Posterior cingulate gyrus (tissue), 11 donors: ENCODE data around the gene CCDC194.

ENCODE experiments used
- DNase-seq, 10 donors: peaks; one replicate each; pipeline versions ENCODE4 v3.0.0 to v3.0.0-alpha.2; 2020 to 2021; ENCODE audit warnings: mixed read lengths in 3 of 10
- intact Hi-C: fragments of 100-400 bp; cut with DNase I; formaldehyde crosslinking; loops from one replicate; pipeline ENCODE4 v1.15.1; 2023

CCDC194 gene

DNA sequence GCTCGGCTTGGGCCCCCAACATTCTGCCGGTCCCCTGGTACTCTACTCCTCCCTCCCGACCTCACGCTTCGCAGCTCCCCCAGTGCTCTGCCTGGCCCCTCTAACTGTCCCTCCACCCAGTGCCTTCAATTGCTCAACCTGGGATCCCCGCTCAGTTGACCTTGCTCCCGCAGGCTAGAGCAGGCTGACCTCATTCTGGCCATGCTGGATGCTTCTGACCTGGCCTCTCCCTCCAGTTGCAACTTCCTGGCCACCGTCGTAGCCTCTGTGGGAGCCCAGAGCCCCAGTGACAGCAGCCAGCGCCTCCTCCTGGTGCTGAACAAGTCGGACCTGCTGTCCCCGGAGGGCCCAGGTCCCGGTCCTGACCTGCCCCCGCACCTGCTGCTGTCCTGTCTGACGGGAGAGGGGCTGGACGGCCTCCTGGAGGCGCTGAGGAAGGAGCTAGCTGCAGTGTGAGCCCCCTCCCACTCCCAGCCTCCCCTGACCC is 53.1 kb downstream of the CCDC194 start:
- DNase-seq, result no peak
- intact Hi-C loops, result no loop called here
